K562 (cell line): ENCODE measurements around the gene GNG7. TPM values are rescaled to one million over a fixed set of nuclear protein-coding genes. Genes with fewer than 3 reads are reported as not detected.

Experiments
- ARID3A ChIP-seq: IDR thresholded peaks from 2 replicates; pipeline ENCODE4 v1.6.1; 2012; ENCODE audit warnings: low read depth, low read length, improper control_type of control experiment, borderline replicate concordance
- CBFA2T2 ChIP-seq: fragments of 450-650 bp; conservative IDR thresholded peaks from 2 replicates; pipeline ENCODE4 v1.6.1; 2017; ENCODE audit warnings: mild to moderate bottlenecking
- CEBPB ChIP-seq: fragments of 450-650 bp; IDR thresholded peaks from 2 replicates; pipeline ENCODE4 v1.6.1; 2016; ENCODE audit warnings: missing genetic modification characterization, missing compliant biosample characterization
- CGGBP1 ChIP-seq: fragments of 250-450 bp; sonication (Bioruptor Pico); IDR thresholded peaks from 2 replicates; pipeline ENCODE4 v1.9.0; 2021; ENCODE audit warnings: mild to moderate bottlenecking
- DIDO1 ChIP-seq: fragments of 450-650 bp; IDR thresholded peaks from 2 replicates; pipeline ENCODE4 v1.6.1; 2016; ENCODE audit warnings: low read depth, missing biosample characterization, missing genetic modification characterization
- EWSR1 ChIP-seq: fragments of 450-650 bp; IDR thresholded peaks from 2 replicates; pipeline ENCODE4 v1.6.1; 2018; ENCODE audit warnings: borderline replicate concordance, mild to moderate bottlenecking, low read depth, moderate library complexity; ENCODE audit not compliant: partially characterized antibody
- HDAC1 ChIP-seq, 2 experiments: fragments of 450-650 bp; IDR thresholded peaks; 2 replicates each; pipeline ENCODE4 v1.6.1; 2016 to 2017; ENCODE audit warnings: inconsistent platforms in 1 of 2, mild to moderate bottlenecking in 1 of 2, moderate library complexity in 1 of 2
- HLTF ChIP-seq: fragments of 450-650 bp; IDR thresholded peaks from 2 replicates; pipeline ENCODE4 v1.6.1; 2016
- HNRNPUL1 ChIP-seq: fragments of 200-400 bp; formaldehyde crosslinking; IDR thresholded peaks from 2 replicates; pipeline ENCODE4 v1.6.1; 2017; ENCODE audit warnings: low read length
- ILK ChIP-seq: fragments of 450-650 bp; IDR thresholded peaks from 2 replicates; pipeline ENCODE4 v1.6.1; 2016; ENCODE audit warnings: missing genetic modification characterization, low read depth, mild to moderate bottlenecking, missing compliant biosample characterization, moderate library complexity, borderline replicate concordance
- KLF16 ChIP-seq: IDR thresholded peaks from 2 replicates; pipeline ENCODE4 v1.6.1; 2016; ENCODE audit warnings: antibody characterized with exemption
- MECOM ChIP-seq: fragments of 250-450 bp; sonication (Bioruptor Pico); IDR thresholded peaks from 2 replicates; pipeline ENCODE4 v1.8.0; 2022; ENCODE audit warnings: inconsistent platforms
- MYNN ChIP-seq, 2 experiments: sonication (generic); formaldehyde crosslinking in 1 of 2; IDR thresholded peaks; 2 replicates each; pipeline versions ENCODE4 v1.5.0 to v1.6.1; 2016 to 2020; ENCODE audit warnings: antibody characterized with exemption in 1 of 2, missing genetic modification reagents in 1 of 2
- NCOA2 ChIP-seq, 2 experiments: fragments of 450-650 bp; IDR thresholded peaks; 2 replicates each; pipeline ENCODE4 v1.6.1; 2018; ENCODE audit warnings: mild to moderate bottlenecking in 2 of 2, moderate library complexity in 1 of 2; ENCODE audit not compliant: partially characterized antibody in 2 of 2
- NFIC ChIP-seq: fragments of 450-650 bp; IDR thresholded peaks from 2 replicates; pipeline ENCODE4 v1.6.1; 2017; ENCODE audit warnings: mild to moderate bottlenecking, inconsistent platforms
- NRF1 ChIP-seq, 2 experiments: fragments of 450-650 bp; IDR thresholded peaks in 1 of 2; conservative IDR thresholded peaks in 1 of 2; 2 replicates each; pipeline ENCODE4 v1.6.1; 2014; ENCODE audit warnings: mild to moderate bottlenecking in 2 of 2
- POU5F1 ChIP-seq: fragments of 150-350 bp; IDR thresholded peaks from 2 replicates; pipeline ENCODE4 v1.6.1; 2014; ENCODE audit warnings: borderline replicate concordance, low read length, low read depth, mild to moderate bottlenecking; ENCODE audit not compliant: partially characterized antibody
- RBM17 ChIP-seq: fragments of 200-400 bp; formaldehyde crosslinking; IDR thresholded peaks from 2 replicates; pipeline ENCODE4 v1.6.1; 2017; ENCODE audit warnings: low read depth, mild to moderate bottlenecking, low read length, borderline replicate concordance
- RBM34 ChIP-seq: fragments of 200-400 bp; formaldehyde crosslinking; IDR thresholded peaks from 2 replicates; pipeline ENCODE4 v1.6.1; 2018; ENCODE audit warnings: low read length, borderline replicate concordance; ENCODE audit not compliant: insufficient read depth
- SETDB1 ChIP-seq: IDR thresholded peaks from one replicate; pipeline ENCODE4 v1.6.1; 2012; ENCODE audit warnings: low read length, control low read depth, inconsistent platforms
- ZBTB1 ChIP-seq: sonication (generic); formaldehyde crosslinking; IDR thresholded peaks from 2 replicates; pipeline ENCODE4 v1.8.1; 2023; ENCODE audit warnings: missing genetic modification reagents, low read depth, mild to moderate bottlenecking, borderline replicate concordance
- ZKSCAN1 ChIP-seq: fragments of 150-350 bp; IDR thresholded peaks from 2 replicates; pipeline ENCODE4 v1.6.1; 2016; ENCODE audit warnings: low read depth, low read length
- ZNF274 ChIP-seq: IDR thresholded peaks from 2 replicates; pipeline ENCODE4 v1.6.1; 2011; ENCODE audit warnings: low read depth, mild to moderate bottlenecking, low read length, moderate library complexity, borderline replicate concordance
- ZNF431 ChIP-seq: sonication (generic); formaldehyde crosslinking; IDR thresholded peaks from 2 replicates; pipeline ENCODE4 v1.8.0; 2022; ENCODE audit warnings: mild to moderate bottlenecking, missing genetic modification reagents
- ZNF57 ChIP-seq: fragments of 450-650 bp; formaldehyde crosslinking; IDR thresholded peaks from 2 replicates; pipeline ENCODE4 v1.4.0; 2020; ENCODE audit warnings: mild to moderate bottlenecking, moderate library complexity
- ZNF740 ChIP-seq, 3 experiments: fragments of 200-800 bp in 1 of 3; sonication (Bioruptor generic) in 1 of 3; sonication (generic) in 1 of 3; formaldehyde crosslinking in 1 of 3; IDR thresholded peaks; 2 replicates each; pipeline versions ENCODE4 v1.6.1 to v1.8.0; 2016 to 2022; ENCODE audit warnings: mild to moderate bottlenecking in 2 of 3, missing compliant biosample characterization in 2 of 3, missing genetic modification characterization in 2 of 3, missing genetic modification reagents in 1 of 3
- polyA plus RNA-seq, 8 experiments: library from polyadenylated mRNA; depleted of rRNA in 4 of 8; stranded (reverse) in 5 of 8; unstranded in 3 of 8; fragments of >200 nt; fragmentation: Nextera tagmentation in 2 of 8; fragmentation: Illumina TruSeq in 1 of 8; extraction: Ambion mirVana in 2 of 8; extraction: Trizol in 1 of 8; gene quantifications; 2 replicates each; pipeline versions ENCODE4 v1.2.1 to v1.2.3, GENCODE V29; 2011 to 2014; ENCODE audit warnings: inconsistent platforms in 1 of 8, missing spikeins in 1 of 8
- total RNA-seq, 7 experiments: library from RNA; depleted of rRNA in 6 of 7; stranded (reverse); fragments of >200 nt in 6 of 7; fragmentation: Illumina TruSeq in 2 of 7; extraction: Trizol in 2 of 7; gene quantifications; 2 replicates each; pipeline versions ENCODE4 v1.2.1 to v1.2.3, GENCODE V29; 2011 to 2021; ENCODE audit warnings: low replicate concordance in 1 of 7

Gene GNG7
- total and polyA plus RNA-seq, 9 of the 15 experiments (the other 6 are each of a cell fraction or from before 2014, with no cell fraction given), result 0.01 to 0.20 (median 0.06) TPM; not detected in 1

GRCh38 chr19:2475702-2476450, 226.6 kb downstream of the GNG7 start, which contains the start of gene GADD45B (continued):
- TF ChIP-seq CGGBP1 (CRISPR knock-in tag) (peak; percentile 94; the same call in 1 of the 2 replicates), MECOM (no peak), NRF1 (conservative IDR thresholded peaks at IDR 0.05 in 1 of 2, IDR thresholded peaks at IDR 0.05 in 1 of 2) (peak; percentile 30 to 40; a peak in 1 of 4 replicates), HLTF (no peak), ZNF274 (no peak), NFIC (peak; percentile 57; the same call in 1 of the 2 replicates), CEBPB (peak; percentile 91), KLF16 (no peak), ZNF431 (no peak), NCOA2 (IDR thresholded peaks at IDR 0.05; ENCODE audit: partially characterized antibody in 2 of 2) (no peak), SETDB1 (no peak), ZNF57 (no peak), RBM34 (no peak), DIDO1 (tag) (no peak), ARID3A (no peak), MYNN (IDR thresholded peaks at IDR 0.05) (0 out of 2 replicates have a peak, but pooled peaks have one; percentile 5), MYNN (CRISPR knock-in tag; IDR thresholded peaks at IDR 0.05) (no peak), ILK (tag) (no peak), ZBTB1 (CRISPR knock-in tag) (no peak), ZNF740 (CRISPR knock-in tag; IDR thresholded peaks at IDR 0.05) (no peak), ZNF740 (tag; IDR thresholded peaks at IDR 0.05) (no peak), RBM17 (no peak), EWSR1 (no peak), CBFA2T2 (no peak; the same call in 1 of the 2 replicates), HDAC1 (IDR thresholded peaks at IDR 0.05) (peak in 1 of 2 experiments; percentile 2; a peak in 1 of 4 replicates), POU5F1 (no peak), HNRNPUL1 (no peak), ZKSCAN1 (no peak)
